GM18517 (cell line): ENCODE measurements around the gene NTSR1.
"Not testable (repeated sequence)": the region's sequence is repeated elsewhere in the genome, so short reads cannot be mapped to it uniquely, and the experiment has no call there.

Experiments
- ATAC-seq: cut with Tn5 transposase; IDR thresholded peaks from one replicate; pipeline ENCODE4 v1.9.1; 2021; ENCODE audit warnings: mild to moderate bottlenecking, moderate library complexity; ENCODE audit not compliant: unreplicated experiment

NTSR1 gene

GRCh38 chr20:62671765-62672164, 36.9 kb upstream of the NTSR1 start:
- ATAC-seq, result no peak

- no peak for ATAC-seq
These were observed 34.3 kb upstream of the NTSR1 start for GRCh38 chr20:62674370-62674769.

- ATAC-seq, result no peak
These were observed 33.3 kb upstream of the NTSR1 start for GRCh38 chr20:62675156-62675876.

- no peak for ATAC-seq
These were observed 32.8 kb upstream of the NTSR1 start for GRCh38 chr20:62675877-62676260.

- ATAC-seq, result no peak
These were observed 31.7 kb upstream of the NTSR1 start for GRCh38 chr20:62676976-62677375.

- no peak for ATAC-seq
These were observed 31.0 kb upstream of the NTSR1 start for GRCh38 chr20:62677678-62678077.

GRCh38 chr20:62678553-62678952, 30.1 kb upstream of the NTSR1 start:
- ATAC-seq, result no peak

- ATAC-seq, result no peak
These were observed 28.6 kb upstream of the NTSR1 start for GRCh38 chr20:62679978-62680589.

GRCh38 chr20:62682912-62683517, 25.6 kb upstream of the NTSR1 start:
- ATAC-seq, result no peak

- ATAC-seq, result not testable (repeated sequence)
These were observed 24.8 kb upstream of the NTSR1 start for GRCh38 chr20:62683660-62684322.

GRCh38 chr20:62684981-62685380, 23.7 kb upstream of the NTSR1 start:
- no peak for ATAC-seq

- no peak for ATAC-seq
These were observed 22.7 kb upstream of the NTSR1 start for GRCh38 chr20:62685781-62686555.

GRCh38 chr20:62686869-62687830, 21.5 kb upstream of the NTSR1 start:
- no peak for ATAC-seq

GRCh38 chr20:62688083-62688482, 20.6 kb upstream of the NTSR1 start:
- no peak for ATAC-seq

- no peak for ATAC-seq
These were observed 19.7 kb upstream of the NTSR1 start for GRCh38 chr20:62688855-62689460.

GRCh38 chr20:62689861-62690260, 18.8 kb upstream of the NTSR1 start:
- no peak for ATAC-seq

- ATAC-seq, result no peak
These were observed 18.3 kb upstream of the NTSR1 start for GRCh38 chr20:62690261-62690820.

- ATAC-seq, result no peak
These were observed 17.1 kb upstream of the NTSR1 start for GRCh38 chr20:62691487-62691886.

GRCh38 chr20:62692176-62692575, 16.5 kb upstream of the NTSR1 start:
- ATAC-seq, result no peak
